ENCODE data around the gene RAB14. TPM values are rescaled to one million over a fixed set of nuclear protein-coding genes. Genes with fewer than 3 reads are reported as not detected.

The RAB14 gene
- total RNA-seq, 1 experiment from 2014 or later = 63.1 TPM

DNA sequence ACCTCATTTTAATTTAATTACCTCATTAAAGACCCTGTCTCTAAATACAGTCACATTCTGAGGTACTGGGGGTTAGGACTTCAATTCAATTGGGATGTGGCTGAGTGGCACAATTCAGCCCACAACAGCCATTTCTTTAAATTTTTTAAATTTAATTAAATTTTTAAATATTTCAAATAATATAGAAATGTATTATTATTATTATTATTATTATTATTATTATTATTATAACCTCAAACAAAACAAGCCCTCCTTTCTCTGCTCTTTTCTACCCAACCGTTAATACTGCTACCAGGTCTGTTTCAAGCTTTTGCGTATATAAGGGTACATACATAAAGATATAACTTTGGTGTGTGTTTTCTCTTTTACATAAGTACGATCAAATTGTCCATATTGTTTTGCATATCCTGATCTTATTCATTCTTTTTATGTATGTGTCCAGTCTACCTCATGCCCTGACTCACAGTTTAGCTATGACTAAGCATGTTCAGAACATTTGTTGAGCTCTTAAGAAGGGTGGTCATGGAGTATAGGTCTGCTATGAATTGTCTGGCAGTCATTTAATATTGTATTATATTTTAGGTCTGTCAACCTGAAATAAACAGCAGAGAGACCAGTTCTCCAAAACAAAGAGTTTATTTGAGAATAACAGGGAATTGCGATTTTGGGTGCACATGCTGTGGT lies 16.1 kb upstream of the RAB14 start:
- H3K27me3 ChIP-seq (ENCODE audit: insufficient read depth, low read length) = no peaks in the 10 kb centered on the region
- H3K9me2 ChIP-seq (ENCODE audit: insufficient read depth) = no peaks in the 10 kb centered on the region
- H3K36me3 ChIP-seq (ENCODE audit: control insufficient read depth in 1 of 2, insufficient read depth in 2 of 2, low read length in 2 of 2) = no peaks in the 10 kb centered on the region
- ChIA-PET RAD21 (ENCODE audit: low non-redundant PET in 1 of 2, low total read pairs in 2 of 2, uncharacterized antibody in 2 of 2, unreplicated experiment in 2 of 2) (no interaction called here), CTCF (no interaction called here), POLR2A (no interaction called here)
- TF ChIP-seq POLR2A (IDR thresholded peaks at IDR 0.05; ENCODE audit: borderline replicate concordance, extremely low read depth, insufficient read depth, insufficient read length) (no peak), EZH2phosphoT487 (IDR thresholded peaks at IDR 0.05; ENCODE audit: borderline replicate concordance) (no peak), CEBPB (IDR thresholded peaks at IDR 0.05; ENCODE audit: low read depth) (no peak), SP1 (IDR thresholded peaks at IDR 0.05; ENCODE audit: low read depth) (no peak), ZFX (IDR thresholded peaks at IDR 0.05) (no peak), TCF7L2 (IDR thresholded peaks at IDR 0.05; ENCODE audit: borderline replicate concordance, extremely low read depth, insufficient read depth, insufficient read length) (no peak)
- TF ChIP-seq, protein P1, sequence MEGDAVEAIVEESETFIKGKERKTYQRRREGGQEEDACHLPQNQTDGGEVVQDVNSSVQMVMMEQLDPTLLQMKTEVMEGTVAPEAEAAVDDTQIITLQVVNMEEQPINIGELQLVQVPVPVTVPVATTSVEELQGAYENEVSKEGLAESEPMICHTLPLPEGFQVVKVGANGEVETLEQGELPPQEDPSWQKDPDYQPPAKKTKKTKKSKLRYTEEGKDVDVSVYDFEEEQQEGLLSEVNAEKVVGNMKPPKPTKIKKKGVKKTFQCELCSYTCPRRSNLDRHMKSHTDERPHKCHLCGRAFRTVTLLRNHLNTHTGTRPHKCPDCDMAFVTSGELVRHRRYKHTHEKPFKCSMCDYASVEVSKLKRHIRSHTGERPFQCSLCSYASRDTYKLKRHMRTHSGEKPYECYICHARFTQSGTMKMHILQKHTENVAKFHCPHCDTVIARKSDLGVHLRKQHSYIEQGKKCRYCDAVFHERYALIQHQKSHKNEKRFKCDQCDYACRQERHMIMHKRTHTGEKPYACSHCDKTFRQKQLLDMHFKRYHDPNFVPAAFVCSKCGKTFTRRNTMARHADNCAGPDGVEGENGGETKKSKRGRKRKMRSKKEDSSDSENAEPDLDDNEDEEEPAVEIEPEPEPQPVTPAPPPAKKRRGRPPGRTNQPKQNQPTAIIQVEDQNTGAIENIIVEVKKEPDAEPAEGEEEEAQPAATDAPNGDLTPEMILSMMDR (IDR thresholded peaks at IDR 0.05 in 2 of 3, conservative IDR thresholded peaks at IDR 0.05 in 1 of 3; ENCODE audit: borderline replicate concordance in 1 of 3, insufficient read depth in 1 of 3, low read depth in 2 of 3, low read length in 2 of 3) = no peak
- H3K9ac ChIP-seq (ENCODE audit: low read length) = no peak overlapping the region
- H3K79me2 ChIP-seq (ENCODE audit: insufficient read depth, low read length) = no peaks in the 10 kb centered on the region
- intact Hi-C loops (cut with micrococcal nuclease) = no loop called here
- H2AFZ ChIP-seq (ENCODE audit: low read depth, low read length, poor library complexity, severe bottlenecking) = no peak overlapping the region
- no peaks in the 10 kb centered on the region for H4K20me1 ChIP-seq (ENCODE audit: insufficient read depth)
- DNase-seq (ENCODE audit: low read depth, low spot score) = no peak
- peaks cover 0 to 11% of the 10 kb centered on the region in 2 experiments; a peak in 2 of 4 replicates for H3K4me1 ChIP-seq (ENCODE audit: control insufficient read depth in 1 of 2, insufficient read depth in 2 of 2, low read length in 2 of 2)
- H3K4me2 ChIP-seq (ENCODE audit: low read length) = no peak overlapping the region
- ATAC-seq = no peak
- BruUV-seq (replicated peaks) = no TSS peak
- no peak overlapping the region for H3K27ac ChIP-seq (ENCODE audit: low read depth, low read length)
- no peaks in the 10 kb centered on the region for H3K9me3 ChIP-seq (ENCODE audit: control insufficient read depth in 1 of 2, insufficient read depth in 1 of 2, low read depth in 1 of 2, low read length in 2 of 2)
- H3K4me3 ChIP-seq (replicated peaks in 1 of 2; ENCODE audit: low read depth in 1 of 2, low read length in 2 of 2) = no peak overlapping the region

All from HCT116 (cell line).